ENCODE results near the gene TSEN2.

GRCh38 chr3:12445523-12446240 is 38.6 kb upstream of the TSEN2 start:
- TF ChIP-seq, protein P1, sequence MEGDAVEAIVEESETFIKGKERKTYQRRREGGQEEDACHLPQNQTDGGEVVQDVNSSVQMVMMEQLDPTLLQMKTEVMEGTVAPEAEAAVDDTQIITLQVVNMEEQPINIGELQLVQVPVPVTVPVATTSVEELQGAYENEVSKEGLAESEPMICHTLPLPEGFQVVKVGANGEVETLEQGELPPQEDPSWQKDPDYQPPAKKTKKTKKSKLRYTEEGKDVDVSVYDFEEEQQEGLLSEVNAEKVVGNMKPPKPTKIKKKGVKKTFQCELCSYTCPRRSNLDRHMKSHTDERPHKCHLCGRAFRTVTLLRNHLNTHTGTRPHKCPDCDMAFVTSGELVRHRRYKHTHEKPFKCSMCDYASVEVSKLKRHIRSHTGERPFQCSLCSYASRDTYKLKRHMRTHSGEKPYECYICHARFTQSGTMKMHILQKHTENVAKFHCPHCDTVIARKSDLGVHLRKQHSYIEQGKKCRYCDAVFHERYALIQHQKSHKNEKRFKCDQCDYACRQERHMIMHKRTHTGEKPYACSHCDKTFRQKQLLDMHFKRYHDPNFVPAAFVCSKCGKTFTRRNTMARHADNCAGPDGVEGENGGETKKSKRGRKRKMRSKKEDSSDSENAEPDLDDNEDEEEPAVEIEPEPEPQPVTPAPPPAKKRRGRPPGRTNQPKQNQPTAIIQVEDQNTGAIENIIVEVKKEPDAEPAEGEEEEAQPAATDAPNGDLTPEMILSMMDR (conservative IDR thresholded peaks at IDR 0.05; ENCODE audit: low read depth, low read length): no peak
- no peak for TF ChIP-seq BHLHE40 (IDR thresholded peaks at IDR 0.05; ENCODE audit: low read depth, low read length)
- no peak for TF ChIP-seq RCOR1 (IDR thresholded peaks at IDR 0.05; ENCODE audit: insufficient replicate concordance, low read length)
- TF ChIP-seq MAZ (IDR thresholded peaks at IDR 0.05; ENCODE audit: borderline replicate concordance, low read depth, low read length): no peak
- no peak for TF ChIP-seq POLR2A (IDR thresholded peaks at IDR 0.05; ENCODE audit: low read depth, low read length)
- TF ChIP-seq, protein P2, sequence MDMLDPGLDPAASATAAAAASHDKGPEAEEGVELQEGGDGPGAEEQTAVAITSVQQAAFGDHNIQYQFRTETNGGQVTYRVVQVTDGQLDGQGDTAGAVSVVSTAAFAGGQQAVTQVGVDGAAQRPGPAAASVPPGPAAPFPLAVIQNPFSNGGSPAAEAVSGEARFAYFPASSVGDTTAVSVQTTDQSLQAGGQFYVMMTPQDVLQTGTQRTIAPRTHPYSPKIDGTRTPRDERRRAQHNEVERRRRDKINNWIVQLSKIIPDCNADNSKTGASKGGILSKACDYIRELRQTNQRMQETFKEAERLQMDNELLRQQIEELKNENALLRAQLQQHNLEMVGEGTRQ (IDR thresholded peaks at IDR 0.05; ENCODE audit: low read depth, low read length): no peak
- no peak for TF ChIP-seq NFE2L2 (IDR thresholded peaks at IDR 0.05; ENCODE audit: low read depth, low read length)
- TF ChIP-seq RFX5 (IDR thresholded peaks at IDR 0.05; ENCODE audit: low read depth, low read length): no peak
- TF ChIP-seq ELK1 (IDR thresholded peaks at IDR 0.05; ENCODE audit: borderline replicate concordance, low read depth, low read length): no peak
- TF ChIP-seq MAFK (IDR thresholded peaks at IDR 0.05; ENCODE audit: low read depth, low read length): no peak
- no peak for TF ChIP-seq FOS (IDR thresholded peaks at IDR 0.05; ENCODE audit: low read depth, low read length)
- TF ChIP-seq SMC3 (IDR thresholded peaks at IDR 0.05; ENCODE audit: low read depth, low read length): no peak
- no peak for TF ChIP-seq CHD1 (IDR thresholded peaks at IDR 0.05; ENCODE audit: low read depth, low read length)

Data from IMR-90 (cell line).